Measurements from ENCODE around the gene FOXP1.

DNA sequence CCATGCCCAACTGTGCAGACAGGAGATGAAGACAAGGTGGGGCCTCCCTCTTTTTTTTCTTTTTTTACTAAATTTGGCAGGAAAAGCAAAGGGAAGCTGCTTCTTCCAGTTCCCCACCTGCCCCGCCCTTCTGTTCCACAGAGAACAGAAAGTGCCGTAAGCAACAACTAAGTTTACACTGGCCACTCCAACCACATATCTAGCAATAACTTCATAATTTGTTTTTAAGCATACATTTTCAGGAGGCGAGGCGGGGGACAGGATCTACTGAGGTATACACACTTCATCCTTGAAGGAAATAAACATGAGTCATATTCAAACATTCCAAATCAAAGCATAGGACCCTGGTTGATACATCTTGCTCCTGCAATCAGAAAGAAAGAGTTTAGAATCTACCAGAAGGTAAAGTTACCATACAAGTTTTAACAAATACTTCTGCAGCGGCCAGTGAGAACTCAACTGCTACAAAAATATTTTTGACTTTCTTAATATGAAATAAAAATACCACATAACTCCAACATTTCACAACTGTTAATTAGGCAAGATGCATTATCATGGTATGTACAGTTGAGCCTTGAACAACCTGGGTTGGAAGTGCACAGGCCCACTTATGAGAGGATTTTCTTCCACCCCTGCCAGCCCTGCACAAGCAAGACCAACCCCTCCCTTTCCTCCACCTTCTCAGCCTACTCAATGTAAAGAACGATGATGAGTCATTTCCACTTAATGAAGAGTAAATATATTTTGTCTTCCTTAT, 50.7 kb downstream of the FOXP1 start:
- TF ChIP-seq, protein P1, sequence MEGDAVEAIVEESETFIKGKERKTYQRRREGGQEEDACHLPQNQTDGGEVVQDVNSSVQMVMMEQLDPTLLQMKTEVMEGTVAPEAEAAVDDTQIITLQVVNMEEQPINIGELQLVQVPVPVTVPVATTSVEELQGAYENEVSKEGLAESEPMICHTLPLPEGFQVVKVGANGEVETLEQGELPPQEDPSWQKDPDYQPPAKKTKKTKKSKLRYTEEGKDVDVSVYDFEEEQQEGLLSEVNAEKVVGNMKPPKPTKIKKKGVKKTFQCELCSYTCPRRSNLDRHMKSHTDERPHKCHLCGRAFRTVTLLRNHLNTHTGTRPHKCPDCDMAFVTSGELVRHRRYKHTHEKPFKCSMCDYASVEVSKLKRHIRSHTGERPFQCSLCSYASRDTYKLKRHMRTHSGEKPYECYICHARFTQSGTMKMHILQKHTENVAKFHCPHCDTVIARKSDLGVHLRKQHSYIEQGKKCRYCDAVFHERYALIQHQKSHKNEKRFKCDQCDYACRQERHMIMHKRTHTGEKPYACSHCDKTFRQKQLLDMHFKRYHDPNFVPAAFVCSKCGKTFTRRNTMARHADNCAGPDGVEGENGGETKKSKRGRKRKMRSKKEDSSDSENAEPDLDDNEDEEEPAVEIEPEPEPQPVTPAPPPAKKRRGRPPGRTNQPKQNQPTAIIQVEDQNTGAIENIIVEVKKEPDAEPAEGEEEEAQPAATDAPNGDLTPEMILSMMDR (IDR thresholded peaks at IDR 0.05), result no peak
- no peak for TF ChIP-seq POLR2AphosphoS5 (IDR thresholded peaks at IDR 0.05)

Data from esophagus muscularis mucosa (tissue), 3 donors.